Measurements from ENCODE around the gene SOX9.

- no peak for TF ChIP-seq POLR2AphosphoS5 (IDR thresholded peaks at IDR 0.05; ENCODE audit: low read depth, low read length)
- TF ChIP-seq SIN3A (IDR thresholded peaks at IDR 0.05; ENCODE audit: borderline replicate concordance, insufficient read depth, low read length) = no peak
- TF ChIP-seq TAF1 (IDR thresholded peaks at IDR 0.05; ENCODE audit: borderline replicate concordance, insufficient read depth, low read length) = no peak
- no peak for TF ChIP-seq REST (IDR thresholded peaks at IDR 0.05; ENCODE audit: insufficient read depth in 1 of 2, low read depth in 2 of 2, low read length in 2 of 2)
Measured at GRCh38 chr17:72124438-72124775, 3.6 kb downstream of the SOX9 start.
